DOHH2 (cell line): ENCODE results near the gene MAFG.

Source experiments
- CTCF ChIP-seq: fragments of 200-600 bp; sonication (generic); IDR thresholded peaks from one replicate; pipeline ENCODE4 v1.5.1; 2014; ENCODE audit warnings: antibody characterized with exemption, mild to moderate bottlenecking, low read depth, low read length; ENCODE audit not compliant: poor library complexity, severe bottlenecking
- EZH2phosphoT487 ChIP-seq: fragments of 200-600 bp; sonication (generic); IDR thresholded peaks from 2 replicates; pipeline ENCODE4 v1.6.1; 2017; ENCODE audit warnings: borderline replicate concordance, mild to moderate bottlenecking, antibody characterized with exemption, low read length, moderate library complexity, mixed read lengths

GRCh38 chr17:81870981-81871386, 56.6 kb downstream of the MAFG start, which contains the start of gene ARHGDIA:
- no peak for TF ChIP-seq CTCF
- TF ChIP-seq EZH2phosphoT487: no peak
